HepG2 (cell line): ENCODE measurements around the gene MYOM1. TPM values are rescaled to one million over a fixed set of nuclear protein-coding genes. Genes with fewer than 3 reads are reported as not detected.

Source experiments
- ATAC-seq: fragments of 200-7000 bp; cut with Tn5 transposase; 3 replicates; pipeline ENCODE4 v1.9.1; 2020; ENCODE audit warnings: mild to moderate bottlenecking, moderate library complexity
- BruUV-seq: library from RNA; stranded (reverse); fragments of 400-500 nt; replicated peaks from 2 replicates; lab custom pipeline; 2021; lab: Mats Ljungman, UMichigan
- CTCF ChIA-PET: fragments of 300-600 bp; formaldehyde crosslinking; extraction: SDS; loops from one replicate; lab custom pipeline; 2021; ENCODE audit warnings: low total read pairs, inconsistent platforms, low intra/inter-chr PET ratio; lab: Yijun Ruan, JAX
- POLR2A ChIA-PET: fragments of 350-600 bp; sonication (Branson Sonifier 250); formaldehyde crosslinking; loops from one replicate; lab custom pipeline; 2020; ENCODE audit warnings: antibody characterized with exemption, inconsistent platforms; lab: Yijun Ruan, JAX
- DNase-seq: peaks from one replicate; pipeline ENCODE4 v3.0.0-alpha.2; 2015; ENCODE audit warnings: low spot score
- FAIRE-seq: peaks from 3 replicates; lab custom pipeline; 2011; peaks lifted over from hg19 to GRCh38; lab: Jason Lieb, UNC
- H2AFZ ChIP-seq: one replicate; pipeline ENCODE4 v1.6.1; 2011; ENCODE audit warnings: low read length, inconsistent platforms
- H3K27ac ChIP-seq: fragments of 300-600 bp; 3 replicates; pipeline ENCODE4 v1.8.0; 2011; ENCODE audit warnings: mixed run types, mild to moderate bottlenecking, mixed read lengths, low read length, inconsistent platforms; ENCODE audit not compliant: insufficient read depth; ENCODE audit errors: extremely low read length
- H3K27me3 ChIP-seq, 2 experiments: fragments of 200-600 bp in 1 of 2; 2 replicates in 1 of 2; 3 replicates in 1 of 2; pipeline versions ENCODE4 v1.6.0 to v1.8.0; 2011; ENCODE audit warnings: low read length in 2 of 2, mild to moderate bottlenecking in 2 of 2, moderate library complexity in 2 of 2, inconsistent platforms in 1 of 2; ENCODE audit not compliant: insufficient read depth in 2 of 2, control insufficient read depth in 1 of 2
- H3K36me3 ChIP-seq, 2 experiments: fragments of 200-600 bp in 1 of 2; replicated peaks in 1 of 2; 2 replicates in 1 of 2; 3 replicates in 1 of 2; pipeline versions ENCODE4 v1.5.1 to v1.8.0; 2011; ENCODE audit warnings: low read length in 2 of 2, inconsistent platforms in 1 of 2; ENCODE audit not compliant: insufficient read depth in 2 of 2, control insufficient read depth in 1 of 2
- H3K4me1 ChIP-seq: 2 replicates; pipeline ENCODE4 v1.5.1; 2012; ENCODE audit warnings: low read length, inconsistent platforms; ENCODE audit not compliant: insufficient read depth
- H3K4me2 ChIP-seq: 2 replicates; pipeline ENCODE4 v1.6.0; 2011; ENCODE audit warnings: low read depth, low read length, inconsistent platforms
- H3K4me3 ChIP-seq, 3 experiments: fragments of 200-600 bp in 1 of 3; sonication (generic), shearing (Covaris generic) in 1 of 3; replicated peaks in 1 of 3; 2 replicates each; pipeline ENCODE4 v1.5.1; 2011 to 2016; ENCODE audit warnings: low read length in 3 of 3, inconsistent platforms in 2 of 3, low read depth in 2 of 3, mild to moderate bottlenecking in 2 of 3, control low read depth in 1 of 3, mixed read lengths in 1 of 3; ENCODE audit not compliant: insufficient read depth in 1 of 3
- H3K79me2 ChIP-seq: one replicate; pipeline ENCODE4 v1.6.1; 2011; ENCODE audit warnings: low read length, inconsistent platforms; ENCODE audit not compliant: insufficient read depth
- H3K9ac ChIP-seq: 2 replicates; pipeline ENCODE4 v1.6.0; 2011; ENCODE audit warnings: mild to moderate bottlenecking, low read depth, low read length, inconsistent platforms; ENCODE audit not compliant: insufficient read depth
- H3K9me3 ChIP-seq: 2 replicates; pipeline ENCODE4 v1.5.1; 2012; ENCODE audit warnings: mild to moderate bottlenecking, low read length
- H4K20me1 ChIP-seq: 2 replicates; pipeline ENCODE4 v1.6.0; 2011; ENCODE audit warnings: inconsistent platforms, mild to moderate bottlenecking, low read length, moderate library complexity; ENCODE audit not compliant: insufficient read depth
- AHDC1 ChIP-seq: sonication (generic); formaldehyde crosslinking; IDR thresholded peaks from 2 replicates; pipeline ENCODE4 v1.5.1; 2020; ENCODE audit warnings: mild to moderate bottlenecking, missing genetic modification reagents, borderline replicate concordance
- DRAP1 ChIP-seq: IDR thresholded peaks from 2 replicates; pipeline ENCODE4 v1.6.1; 2016; ENCODE audit warnings: missing genetic modification reagents, missing compliant biosample characterization
- FOXP1 ChIP-seq, 2 experiments: fragments of 450-650 bp in 1 of 2; IDR thresholded peaks; 2 replicates each; pipeline ENCODE4 v1.6.1; 2017 to 2018; ENCODE audit warnings: antibody characterized with exemption in 1 of 2
- GATAD1 ChIP-seq: IDR thresholded peaks from 2 replicates; pipeline ENCODE4 v1.6.1; 2016; ENCODE audit warnings: missing genetic modification reagents, missing compliant biosample characterization
- GATAD2A ChIP-seq: IDR thresholded peaks from 2 replicates; pipeline ENCODE4 v1.6.1; 2016
- HDAC6 ChIP-seq: fragments of 200-600 bp; sonication (generic); IDR thresholded peaks from 2 replicates; pipeline ENCODE4 v1.7.0; 2017; ENCODE audit warnings: mild to moderate bottlenecking, antibody characterized with exemption, low read length, low read depth
- HNF4A ChIP-seq: sonication (generic); formaldehyde crosslinking; IDR thresholded peaks from 2 replicates; pipeline ENCODE4 v1.4.0; 2020; ENCODE audit warnings: missing genetic modification reagents
- NR2F1 ChIP-seq, 2 experiments: fragments of 450-650 bp in 1 of 2; formaldehyde crosslinking in 1 of 2; IDR thresholded peaks; 2 replicates each; pipeline versions ENCODE4 v1.5.0 to v1.6.1; 2016 to 2020; ENCODE audit warnings: mild to moderate bottlenecking in 1 of 2, missing compliant biosample characterization in 1 of 2, missing genetic modification reagents in 1 of 2, moderate library complexity in 1 of 2
- NR2F6 ChIP-seq, 2 experiments: IDR thresholded peaks; 2 replicates each; pipeline ENCODE4 v1.6.1; 2016; ENCODE audit warnings: antibody characterized with exemption in 1 of 2, mild to moderate bottlenecking in 1 of 2
- PITX1 ChIP-seq: sonication (generic); formaldehyde crosslinking; IDR thresholded peaks from 2 replicates; pipeline ENCODE4 v1.5.1; 2020; ENCODE audit warnings: mild to moderate bottlenecking, missing genetic modification reagents
- RARA ChIP-seq: IDR thresholded peaks from 2 replicates; pipeline ENCODE4 v1.6.1; 2016; ENCODE audit warnings: missing genetic modification reagents, missing compliant biosample characterization
- SOX13 ChIP-seq, 3 experiments: fragments of 450-650 bp in 1 of 3; sonication (generic) in 1 of 3; formaldehyde crosslinking in 1 of 3; IDR thresholded peaks in 2 of 3; conservative IDR thresholded peaks in 1 of 3; 2 replicates each; pipeline versions ENCODE4 v1.5.0 to v1.6.1; 2016 to 2020; ENCODE audit warnings: antibody characterized with exemption in 1 of 3, mild to moderate bottlenecking in 1 of 3, missing compliant biosample characterization in 1 of 3, missing genetic modification reagents in 1 of 3, moderate library complexity in 1 of 3
- SOX6 ChIP-seq, 2 experiments: fragments of 450-650 bp in 1 of 2; sonication (generic) in 1 of 2; formaldehyde crosslinking in 1 of 2; IDR thresholded peaks; 2 replicates each; pipeline versions ENCODE4 v1.4.0 to v1.6.1; 2017 to 2020; ENCODE audit warnings: antibody characterized with exemption in 1 of 2, mild to moderate bottlenecking in 1 of 2, missing genetic modification reagents in 1 of 2
- ZIK1 ChIP-seq: sonication (generic); formaldehyde crosslinking; IDR thresholded peaks from 2 replicates; pipeline ENCODE4 v1.5.0; 2020; ENCODE audit warnings: mild to moderate bottlenecking, low read depth, missing genetic modification reagents, borderline replicate concordance
- WGBS: methylation state at CpG from one replicate; pipeline ENCODE4 v1.1.6; 2017; ENCODE audit warnings: low lambda C conversion rate; 5-methylcytosine and 5-hydroxymethylcytosine counted together
- in situ Hi-C: cut with HindIII; loops from 2 replicates; pipeline ENCODE4 v1.10.0; 2017; ENCODE audit warnings: low pct_unique_long_range_greater_than_20kb; ENCODE audit not compliant: extremely low pct_ligation_motif_present
- intact Hi-C: fragments of 100-400 bp; cut with micrococcal nuclease; formaldehyde crosslinking; loops from one replicate; pipeline ENCODE4 v1.10.0; 2022; ENCODE audit not compliant: unreplicated experiment
- polyA plus RNA-seq, 8 experiments: library from polyadenylated mRNA; depleted of rRNA in 3 of 8; stranded (reverse) in 7 of 8; unstranded in 1 of 8; fragments of >200 nt; fragmentation: Illumina TruSeq in 4 of 8; extraction: Trizol in 4 of 8; gene quantifications; 2 replicates each; pipeline versions ENCODE4 v1.2.1 to v1.2.3, GENCODE V29; 2011 to 2016; ENCODE audit warnings: low read depth in 4 of 8, missing spikeins in 1 of 8, mixed read lengths in 1 of 8; ENCODE audit not compliant: insufficient read depth in 1 of 8
- total RNA-seq, 5 experiments: library from RNA; depleted of rRNA; stranded (reverse); fragments of >200 nt; fragmentation: Illumina TruSeq; extraction: Trizol; gene quantifications; 2 replicates each; pipeline ENCODE4 v1.2.3, GENCODE V29; 2016; ENCODE audit warnings: low read depth in 1 of 5

Gene MYOM1
- total and polyA plus RNA-seq, 2 of the 13 experiments (the other 11 are each of a cell fraction or from before 2014, with no cell fraction given): 0.46 to 0.98 TPM

- TF ChIP-seq AHDC1 (no peak), DRAP1 (CRISPR knock-in tag) (no peak), FOXP1 (IDR thresholded peaks at IDR 0.05) (no peak), FOXP1 (CRISPR knock-in tag; IDR thresholded peaks at IDR 0.05) (no peak)
These were observed 532 bp downstream of the MYOM1 start (continued) for GRCh38 chr18:3219241-3219630.

GRCh38 chr18:3218819-3219218 lies 949 bp downstream of the MYOM1 start:
- no peaks in the 10 kb centered on the region for H4K20me1 ChIP-seq
- H2AFZ ChIP-seq: no peak overlapping the region
- H3K9me3 ChIP-seq: no peaks in the 10 kb centered on the region
- CTCF ChIA-PET: no interaction called here
- H3K4me3 ChIP-seq: no peak overlapping the region; a peak in 1 of 6 replicates
- POLR2A ChIA-PET: interaction anchor here (1.0 to 3.3 kb wide), 12 partner anchors 9 to 376 kb away, joined by 3 to 28 read pairs (median 6); partner anchors contain the start of gene MYL12A
- no peak overlapping the region for H3K9ac ChIP-seq
- no peak for DNase-seq
- peaks cover 49% of the 10 kb centered on the region for H3K4me1 ChIP-seq
- peak overlapping the region; percentile 59; the same call in 1 of the 2 replicates for H3K4me2 ChIP-seq
- intact Hi-C loops: loop anchor here (2.0 kb wide), 1 partner anchor 14 kb away; no protein-coding TSS in a partner anchor
- H3K36me3 ChIP-seq: no peaks in the 10 kb centered on the region
- WGBS: 21% methylated on average over 2 of the region's 2 CpGs
- BruUV-seq: no TSS peak
- H3K27me3 ChIP-seq: no peaks in the 10 kb centered on the region
- in situ Hi-C loops: no loop called here
- no peak for ATAC-seq
- FAIRE-seq: no peak
- H3K79me2 ChIP-seq: no peaks in the 10 kb centered on the region
- H3K27ac ChIP-seq: peak overlapping the region; percentile 76
- TF ChIP-seq SOX6 (IDR thresholded peaks at IDR 0.05) (no peak), SOX6 (CRISPR knock-in tag; IDR thresholded peaks at IDR 0.05) (0 out of 2 replicates have a peak, but pooled peaks have one; percentile 10), PITX1 (0 out of 2 replicates have a peak, but pooled peaks have one; percentile 40), GATAD2A (0 out of 2 replicates have a peak, but pooled peaks have one; percentile 15), HNF4A (peak; percentile 44; the same call in 1 of the 2 replicates), RARA (CRISPR knock-in tag) (peak; percentile 42; the same call in 1 of the 2 replicates), HDAC6 (no peak), SOX13 (IDR thresholded peaks at IDR 0.05) (0 out of 2 replicates have a peak, but pooled peaks have one; percentile 8), SOX13 (CRISPR knock-in tag; conservative IDR thresholded peaks at IDR 0.05 in 1 of 2, IDR thresholded peaks at IDR 0.05 in 1 of 2) (peak in 1 of 2 experiments; percentile 57; a peak in 1 of 4 replicates), NR2F6 (IDR thresholded peaks at IDR 0.05) (peak; percentile 18; the same call in 1 of the 2 replicates), NR2F6 (CRISPR knock-in tag; IDR thresholded peaks at IDR 0.05) (peak; percentile 58), ZIK1 (CRISPR knock-in tag) (no peak), NR2F1 (CRISPR knock-in tag; IDR thresholded peaks at IDR 0.05) (0 out of 4 replicates have a peak, but pooled peaks of 1 of the 2 experiments have one; percentile 26), GATAD1 (CRISPR knock-in tag) (no peak)
